Trophoblast cell (in vitro differentiated cells and primary cell): Measurements from ENCODE around the gene GTF3C4.

Experiments used
- DNase-seq, 2 donors: peaks; one replicate each; pipeline ENCODE4 v3.0.0-alpha.2; 2016
- H2AFZ ChIP-seq: 2 replicates; pipeline ENCODE4 v1.6.1; 2013; ENCODE audit warnings: low read length, moderate library complexity, mild to moderate bottlenecking; ENCODE audit not compliant: insufficient read depth, poor library complexity
- H2AK5ac ChIP-seq: 2 replicates; pipeline ENCODE4 v1.6.1; 2013; ENCODE audit warnings: mild to moderate bottlenecking, low read length
- H2BK120ac ChIP-seq: 2 replicates; pipeline ENCODE4 v1.6.1; 2013; ENCODE audit warnings: low read length, mild to moderate bottlenecking, moderate library complexity; ENCODE audit not compliant: insufficient read depth, poor library complexity
- H2BK12ac ChIP-seq: 2 replicates; pipeline ENCODE4 v1.6.1; 2013; ENCODE audit warnings: mild to moderate bottlenecking, low read length, moderate library complexity
- H2BK5ac ChIP-seq: 2 replicates; pipeline ENCODE4 v1.6.1; 2013; ENCODE audit warnings: low read length, low read depth, moderate library complexity, mild to moderate bottlenecking; ENCODE audit not compliant: poor library complexity
- H3K14ac ChIP-seq: 2 replicates; pipeline ENCODE4 v1.6.1; 2013; ENCODE audit warnings: mild to moderate bottlenecking, low read length
- H3K18ac ChIP-seq: 2 replicates; pipeline ENCODE4 v1.6.1; 2013; ENCODE audit warnings: mild to moderate bottlenecking, low read length
- H3K23ac ChIP-seq: 2 replicates; pipeline ENCODE4 v1.6.1; 2013; ENCODE audit warnings: low read length
- H3K27ac ChIP-seq: 2 replicates; pipeline ENCODE4 v1.5.1; 2013; ENCODE audit warnings: low read depth, mild to moderate bottlenecking, inconsistent platforms, low read length, moderate library complexity
- H3K27me3 ChIP-seq: 2 replicates; pipeline ENCODE4 v1.6.1; 2013; ENCODE audit warnings: inconsistent platforms, mild to moderate bottlenecking, low read length, moderate library complexity; ENCODE audit not compliant: insufficient read depth
- H3K36me3 ChIP-seq, 2 experiments: 1 replicate in 1 of 2; 2 replicates in 1 of 2; pipeline ENCODE4 v1.6.1; 2013; ENCODE audit warnings: low read length in 2 of 2, mild to moderate bottlenecking in 2 of 2, moderate library complexity in 1 of 2; ENCODE audit not compliant: insufficient read depth in 2 of 2, control insufficient read depth in 1 of 2
- H3K4ac ChIP-seq: 2 replicates; pipeline ENCODE4 v1.6.1; 2013; ENCODE audit warnings: low read depth, mild to moderate bottlenecking, low read length, moderate library complexity
- H3K4me1 ChIP-seq, 2 experiments: 1 replicate in 1 of 2; 2 replicates in 1 of 2; pipeline ENCODE4 v1.6.1; 2013; ENCODE audit warnings: low read length in 2 of 2, mild to moderate bottlenecking in 2 of 2, moderate library complexity in 1 of 2; ENCODE audit not compliant: insufficient read depth in 2 of 2, control insufficient read depth in 1 of 2
- H3K4me2 ChIP-seq: 2 replicates; pipeline ENCODE4 v1.6.1; 2013; ENCODE audit warnings: inconsistent platforms, mild to moderate bottlenecking, low read length, moderate library complexity
- H3K4me3 ChIP-seq: 2 replicates; pipeline ENCODE4 v1.5.1; 2013; ENCODE audit warnings: mild to moderate bottlenecking, low read depth, low read length, inconsistent platforms
- H3K79me1 ChIP-seq: one replicate; pipeline ENCODE4 v1.6.1; 2013; ENCODE audit warnings: low read length
- H3K79me2 ChIP-seq: 2 replicates; pipeline ENCODE4 v1.6.1; 2013; ENCODE audit warnings: low read length, mild to moderate bottlenecking; ENCODE audit not compliant: control insufficient read depth, insufficient read depth, poor library complexity
- H3K9ac ChIP-seq: 2 replicates; pipeline ENCODE4 v1.6.1; 2013; ENCODE audit warnings: mild to moderate bottlenecking, low read length
- H3K9me3 ChIP-seq: 2 replicates; pipeline ENCODE4 v1.6.1; 2013; ENCODE audit warnings: low read depth, mild to moderate bottlenecking, control low read depth, inconsistent platforms, low read length; ENCODE audit not compliant: insufficient read depth
- H4K12ac ChIP-seq: 2 replicates; pipeline ENCODE4 v1.6.1; 2013; ENCODE audit warnings: low read depth, mild to moderate bottlenecking, low read length, moderate library complexity
- H4K8ac ChIP-seq: 2 replicates; pipeline ENCODE4 v1.6.1; 2013; ENCODE audit warnings: low read depth, mild to moderate bottlenecking, low read length, moderate library complexity
- H4K91ac ChIP-seq: one replicate; pipeline ENCODE4 v1.6.1; 2013; ENCODE audit warnings: low read depth, mild to moderate bottlenecking, low read length, moderate library complexity
- WGBS: extraction: QIAGEN DNeasy Blood & Tissue Kit; methylation state at CpG from one replicate; pipeline ENCODE4 v1.1.7; 2013; ENCODE audit warnings: missing lambda C conversion rate; ENCODE audit not compliant: insufficient read length, insufficient coverage; ENCODE audit errors: extremely low coverage; 5-methylcytosine and 5-hydroxymethylcytosine counted together

The GTF3C4 gene

GRCh38 chr9:132721661-132722060 is 51.4 kb downstream of the GTF3C4 start:
- H2BK120ac ChIP-seq = no peak overlapping the region
- H3K79me2 ChIP-seq = no peaks in the 10 kb centered on the region
- no peak overlapping the region for H4K8ac ChIP-seq
- no peak overlapping the region for H3K4me3 ChIP-seq
- no peaks in the 10 kb centered on the region for H3K4me1 ChIP-seq
- no peak overlapping the region for H3K23ac ChIP-seq
- H2AFZ ChIP-seq = no peak overlapping the region
- no peak overlapping the region for H3K14ac ChIP-seq
- H2BK5ac ChIP-seq = no peak overlapping the region
- no peak overlapping the region for H2AK5ac ChIP-seq
- H4K91ac ChIP-seq = no peak overlapping the region
- H3K36me3 ChIP-seq = no peaks in the 10 kb centered on the region
- no peak overlapping the region for H3K4ac ChIP-seq
- no peak overlapping the region for H4K12ac ChIP-seq
- no peak overlapping the region for H2BK12ac ChIP-seq
- H3K18ac ChIP-seq = no peak overlapping the region
- no CpG with 5 or more reads among the region's 12 CpGs for WGBS
- no peak overlapping the region for H3K27ac ChIP-seq
- H3K79me1 ChIP-seq = no peaks in the 10 kb centered on the region
- no peak for DNase-seq
- H3K9ac ChIP-seq = no peak overlapping the region
- no peak overlapping the region for H3K4me2 ChIP-seq
- peaks cover 5% of the 10 kb centered on the region for H3K9me3 ChIP-seq
- H3K27me3 ChIP-seq = no peaks in the 10 kb centered on the region

GRCh38 chr9:132722564-132723065 is 52.4 kb downstream of the GTF3C4 start:
- H3K18ac ChIP-seq = no peak overlapping the region
- DNase-seq = no peak
- H3K27ac ChIP-seq = no peak overlapping the region
- peaks cover 5% of the 10 kb centered on the region for H3K9me3 ChIP-seq
- no peaks in the 10 kb centered on the region for H3K36me3 ChIP-seq
- no peak overlapping the region for H4K12ac ChIP-seq
- no peak overlapping the region for H2BK120ac ChIP-seq
- no peak overlapping the region for H3K9ac ChIP-seq
- no peak overlapping the region for H3K4ac ChIP-seq
- no CpG with 5 or more reads among the region's 16 CpGs for WGBS
- H3K4me3 ChIP-seq = no peak overlapping the region
- H2AK5ac ChIP-seq = no peak overlapping the region
- no peak overlapping the region for H3K4me2 ChIP-seq
- H2AFZ ChIP-seq = no peak overlapping the region
- H2BK5ac ChIP-seq = no peak overlapping the region
- H4K8ac ChIP-seq = no peak overlapping the region
- H4K91ac ChIP-seq = no peak overlapping the region
- H2BK12ac ChIP-seq = no peak overlapping the region
- no peak overlapping the region for H3K23ac ChIP-seq
- no peaks in the 10 kb centered on the region for H3K79me1 ChIP-seq
- H3K14ac ChIP-seq = no peak overlapping the region
- H3K4me1 ChIP-seq = no peaks in the 10 kb centered on the region
- no peaks in the 10 kb centered on the region for H3K79me2 ChIP-seq
- H3K27me3 ChIP-seq = no peaks in the 10 kb centered on the region

DNA sequence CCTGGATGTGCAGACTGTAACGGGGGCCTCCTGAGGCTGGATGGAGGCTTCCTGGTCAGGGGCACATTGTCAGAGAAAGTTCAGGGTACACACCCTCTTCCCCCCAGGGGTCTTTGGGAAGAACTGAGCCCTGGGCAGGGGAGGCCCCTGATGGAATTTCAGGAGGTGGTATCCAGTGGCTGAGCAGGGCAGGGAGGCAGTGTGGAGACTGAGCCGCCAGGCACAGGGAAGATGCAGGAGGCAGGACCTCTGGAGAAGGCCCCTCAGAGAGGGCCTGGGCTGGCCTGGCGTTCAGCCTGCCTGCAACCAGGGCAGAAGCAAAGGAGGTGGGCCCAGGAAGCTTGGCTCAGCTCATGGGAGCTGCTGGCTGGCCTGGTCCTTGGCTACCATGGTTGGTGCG is 53.5 kb downstream of the GTF3C4 start:
- Histone ChIP-seq H3K4me3 (no peak overlapping the region), H3K23ac (no peak overlapping the region), H3K14ac (no peak overlapping the region), H2BK5ac (no peak overlapping the region), H2AFZ (no peak overlapping the region), H3K4me2 (no peak overlapping the region), H2AK5ac (no peak overlapping the region), H4K8ac (no peak overlapping the region), H3K9ac (no peak overlapping the region), H3K18ac (no peak overlapping the region), H3K27me3 (no peaks in the 10 kb centered on the region), H3K79me2 (no peaks in the 10 kb centered on the region), H3K79me1 (no peaks in the 10 kb centered on the region), H4K91ac (no peak overlapping the region), H3K27ac (no peak overlapping the region), H2BK12ac (no peak overlapping the region), H2BK120ac (no peak overlapping the region), H3K9me3 (peaks cover 5% of the 10 kb centered on the region), H3K4me1 (no peaks in the 10 kb centered on the region), H3K36me3 (no peaks in the 10 kb centered on the region), H3K4ac (no peak overlapping the region), H4K12ac (no peak overlapping the region)
- DNase-seq = no peak
- WGBS = no CpG with 5 or more reads among the region's 4 CpGs

DNA sequence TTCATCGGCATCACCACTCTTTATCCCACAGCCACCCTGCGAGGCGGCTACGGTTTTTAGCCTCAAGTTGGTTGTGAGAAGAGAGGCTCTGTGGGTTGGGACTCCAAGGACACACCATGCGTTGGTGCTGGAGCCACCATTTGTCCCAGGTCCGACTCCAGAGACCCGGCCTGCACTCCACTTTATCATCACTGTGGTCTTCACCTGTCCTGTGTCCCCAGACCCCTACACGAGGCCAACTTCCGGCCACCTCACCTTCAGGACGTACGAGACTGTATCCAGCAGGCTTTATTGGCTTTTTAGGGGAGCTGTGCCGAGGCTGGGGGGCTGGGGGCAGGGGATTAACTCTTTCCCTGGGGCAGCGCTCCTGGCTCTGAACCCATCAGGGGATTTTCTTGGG is 55.0 kb downstream of the GTF3C4 start:
- Histone ChIP-seq H3K27ac (no peak overlapping the region), H3K4me3 (no peak overlapping the region), H2AK5ac (no peak overlapping the region), H2BK5ac (no peak overlapping the region), H3K36me3 (no peaks in the 10 kb centered on the region), H2BK120ac (no peak overlapping the region), H3K18ac (no peak overlapping the region), H4K8ac (no peak overlapping the region), H2AFZ (no peak overlapping the region), H3K9ac (no peak overlapping the region), H3K79me2 (no peaks in the 10 kb centered on the region), H3K79me1 (no peaks in the 10 kb centered on the region), H3K23ac (no peak overlapping the region), H3K4me1 (no peaks in the 10 kb centered on the region), H3K4me2 (no peak overlapping the region), H2BK12ac (no peak overlapping the region), H3K14ac (no peak overlapping the region), H3K4ac (no peak overlapping the region), H3K9me3 (peaks cover 5% of the 10 kb centered on the region), H4K12ac (no peak overlapping the region), H4K91ac (no peak overlapping the region), H3K27me3 (no peaks in the 10 kb centered on the region)
- WGBS = no CpG with 5 or more reads among the region's 13 CpGs
- DNase-seq = no peak
